ENCODE measurements around the gene ZNF524.
"Not testable (repeated sequence)": the region's sequence is repeated elsewhere in the genome, so short reads cannot be mapped to it uniquely, and the experiment has no call there.

The ZNF524 gene

GRCh38 chr19:55599842-55600661 is at the start of gene ZNF524:
TSS of gene ZNF524 (plus strand) at chr19:55600288. CDS start at chr19:55602113, 1,825 bp downstream.
- DNase-seq = peak; percentile 95

GRCh38 chr19:55550321-55550650 is 49.8 kb upstream of the ZNF524 start:
- DNase-seq = no peak

- no peak for DNase-seq
Observed at GRCh38 chr19:55552206-55552605, 47.9 kb upstream of the ZNF524 start.

GRCh38 chr19:55552620-55553019 is 47.5 kb upstream of the ZNF524 start:
- DNase-seq = no peak

- DNase-seq = no peak
Observed at GRCh38 chr19:55553217-55554182, 46.6 kb upstream of the ZNF524 start.

GRCh38 chr19:55554302-55554701 is 45.8 kb upstream of the ZNF524 start:
- no peak for DNase-seq

- DNase-seq = no peak
Observed at GRCh38 chr19:55554741-55555152, 45.3 kb upstream of the ZNF524 start.

GRCh38 chr19:55559684-55560083 is 40.4 kb upstream of the ZNF524 start:
- DNase-seq = no peak

GRCh38 chr19:55563261-55563690 is 36.8 kb upstream of the ZNF524 start:
- no peak for DNase-seq

GRCh38 chr19:55566823-55567222 is 33.3 kb upstream of the ZNF524 start:
- DNase-seq = no peak

- no peak for DNase-seq
Observed at GRCh38 chr19:55567708-55568328, 32.3 kb upstream of the ZNF524 start.

- DNase-seq = not testable (repeated sequence)
Observed at GRCh38 chr19:55569477-55569876, 30.6 kb upstream of the ZNF524 start.

GRCh38 chr19:55573929-55574328 is 26.2 kb upstream of the ZNF524 start:
- not testable (repeated sequence) for DNase-seq

- DNase-seq = no peak
Observed at GRCh38 chr19:55576746-55577145, 23.3 kb upstream of the ZNF524 start.

GRCh38 chr19:55578031-55578760 is 21.9 kb upstream of the ZNF524 start:
- no peak for DNase-seq

GRCh38 chr19:55578761-55579747 is 21.0 kb upstream of the ZNF524 start:
- no peak for DNase-seq

- DNase-seq = no peak
Observed at GRCh38 chr19:55579766-55580621, 20.1 kb upstream of the ZNF524 start.

GRCh38 chr19:55580628-55581144 is 19.4 kb upstream of the ZNF524 start, which contains the start of gene ZNF579:
TSS of gene ZNF579 (minus strand) at chr19:55580848. CDS start at chr19:55579639, 1,209 bp downstream.
- DNase-seq = peak; percentile 36

GRCh38 chr19:55581145-55581822 is 18.8 kb upstream of the ZNF524 start:
- no peak for DNase-seq

All from NCI-H1436 treated with DMSO at 0.1 percent for 48 hours (cell line).